HG03571 (cell line): ENCODE measurements around the gene ZNF14.
"Not testable (repeated sequence)": the region's sequence is repeated elsewhere in the genome, so short reads cannot be mapped to it uniquely, and the experiment has no call there.

ENCODE experiments used
- ATAC-seq: cut with Tn5 transposase; IDR thresholded peaks from one replicate; pipeline ENCODE4 v1.9.1; 2021; ENCODE audit not compliant: unreplicated experiment

The ZNF14 gene

DNA sequence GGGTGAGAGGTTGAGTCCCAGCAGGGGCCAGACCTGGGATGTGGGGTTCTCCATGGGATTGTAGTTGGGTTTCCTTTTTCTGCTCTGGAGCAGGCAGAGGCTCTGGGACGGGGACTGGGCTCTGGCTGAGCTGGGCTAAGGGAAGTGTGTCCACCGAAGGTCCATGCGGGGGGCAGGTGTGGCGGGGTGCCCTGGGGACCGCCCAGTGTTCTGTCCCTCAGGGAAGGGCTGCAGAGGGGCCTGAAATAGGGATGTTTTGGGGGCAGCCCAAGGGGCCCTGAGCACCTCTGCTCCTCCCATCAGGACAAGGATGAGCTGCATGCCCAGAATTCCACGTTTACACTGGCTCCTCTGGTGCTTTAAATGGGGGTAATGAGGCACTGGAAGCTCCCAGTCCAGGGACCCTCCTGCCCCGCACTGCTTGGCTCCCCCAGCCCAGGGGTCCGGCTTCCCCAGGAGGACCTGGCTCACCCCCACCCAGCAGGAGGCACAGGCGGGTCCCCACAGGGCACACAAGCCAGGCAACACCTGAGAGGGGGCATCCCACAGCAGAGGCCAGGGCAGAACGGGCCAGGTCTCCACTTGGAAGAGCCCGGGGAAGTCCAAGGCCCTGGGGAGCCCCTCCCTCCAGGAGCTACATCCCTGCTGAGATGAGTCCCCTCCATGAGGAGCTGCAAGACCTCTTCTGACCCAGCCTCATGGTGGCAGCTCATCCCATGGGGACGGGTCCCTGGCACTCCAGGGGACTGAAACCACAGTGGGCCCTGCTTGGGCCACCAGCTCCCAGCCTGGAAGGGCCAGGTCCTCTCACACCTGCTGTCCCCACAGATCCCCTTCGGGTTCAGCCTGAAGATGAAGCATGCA lies 14.7 kb upstream of the ZNF14 start:
- no peak for ATAC-seq

DNA sequence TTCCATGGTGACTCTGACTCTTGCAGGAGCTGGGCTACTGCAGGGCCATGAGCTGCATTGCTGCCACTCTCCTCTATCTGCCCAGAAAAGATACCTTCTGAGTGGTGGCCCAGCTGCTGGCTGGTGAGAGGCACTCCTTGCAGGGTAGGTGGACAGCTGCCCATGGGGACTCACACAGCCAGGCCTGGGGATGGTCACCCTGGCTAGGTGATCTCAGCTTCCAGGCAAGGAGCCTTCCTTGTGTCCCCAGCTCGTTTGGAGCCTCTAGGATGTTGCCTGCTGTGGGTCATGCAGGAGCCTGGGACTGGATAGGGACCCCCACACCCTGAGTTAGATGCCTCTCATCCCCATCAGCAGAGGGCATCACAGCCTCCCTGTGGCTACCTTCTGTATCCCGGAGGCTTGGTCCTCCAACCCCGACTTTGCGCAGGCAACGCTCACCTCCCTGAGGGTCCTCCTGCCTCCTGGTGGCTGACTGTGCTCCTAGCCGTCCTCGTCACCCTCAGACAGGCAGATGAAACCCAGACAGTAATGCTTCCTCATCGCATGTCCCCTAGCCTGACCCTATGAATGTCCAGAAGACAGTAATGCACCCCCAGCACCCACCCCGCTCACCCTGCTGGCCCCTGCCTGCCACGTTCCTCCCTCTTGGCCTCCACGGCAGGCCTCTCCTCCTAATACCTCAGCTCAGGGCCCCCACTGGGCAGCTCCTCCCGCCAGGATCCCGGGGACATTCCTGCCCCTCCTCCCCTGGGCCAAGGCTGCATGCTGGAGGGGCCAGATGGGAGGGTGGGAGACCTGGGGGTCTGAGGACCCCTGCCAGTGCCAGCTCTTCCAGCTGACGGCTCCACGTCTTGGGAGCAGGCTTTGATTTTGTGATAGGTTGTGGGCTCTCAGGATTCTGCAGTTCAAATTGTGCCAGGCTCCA lies 13.6 kb upstream of the ZNF14 start:
- ATAC-seq = no peak

DNA sequence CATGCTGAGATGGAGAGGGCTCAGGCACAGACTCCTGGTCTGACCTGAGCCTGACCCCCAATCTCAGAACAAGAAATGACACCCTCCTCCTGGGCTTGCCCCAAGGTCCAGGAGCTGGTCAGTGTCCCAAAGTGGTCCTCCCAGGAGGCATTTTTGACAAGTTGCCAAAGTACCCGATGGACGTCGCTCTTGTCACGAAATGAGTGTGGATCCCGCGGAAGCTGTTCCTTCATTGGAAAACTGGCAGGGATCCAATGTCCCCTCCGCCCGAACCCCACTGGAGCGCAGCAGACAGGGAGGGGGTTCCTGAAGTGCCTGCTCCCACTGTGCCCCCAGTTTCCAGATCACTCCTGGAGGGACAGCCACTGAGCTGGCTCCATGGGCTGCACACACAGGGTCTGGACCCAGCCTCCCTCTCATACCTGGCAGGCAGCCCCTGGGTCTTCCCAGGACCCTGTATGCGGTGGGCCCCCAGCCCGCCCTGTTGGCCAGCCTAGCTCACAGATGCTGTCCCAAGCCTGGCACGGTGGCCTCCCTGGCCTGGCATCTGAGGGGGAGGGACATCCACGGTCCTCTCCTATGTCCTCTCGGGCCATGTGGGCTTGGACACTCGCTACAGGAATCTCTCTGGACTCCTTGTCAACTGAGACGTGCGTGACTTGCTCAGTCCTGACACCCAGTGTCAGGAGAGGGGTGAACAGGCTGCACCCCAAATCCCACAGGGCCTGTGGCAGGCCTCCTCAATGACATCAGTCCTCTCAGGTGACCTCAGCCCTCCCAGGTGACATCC lies 12.8 kb upstream of the ZNF14 start:
- no peak for ATAC-seq

GRCh38 chr19:19744641-19745040 lies 11.7 kb upstream of the ZNF14 start:
- ATAC-seq = no peak

- not testable (repeated sequence) for ATAC-seq
Observed at GRCh38 chr19:19743921-19744320, 11.0 kb upstream of the ZNF14 start.

- no peak for ATAC-seq
Observed at GRCh38 chr19:19743176-19743575, 10.3 kb upstream of the ZNF14 start.

DNA sequence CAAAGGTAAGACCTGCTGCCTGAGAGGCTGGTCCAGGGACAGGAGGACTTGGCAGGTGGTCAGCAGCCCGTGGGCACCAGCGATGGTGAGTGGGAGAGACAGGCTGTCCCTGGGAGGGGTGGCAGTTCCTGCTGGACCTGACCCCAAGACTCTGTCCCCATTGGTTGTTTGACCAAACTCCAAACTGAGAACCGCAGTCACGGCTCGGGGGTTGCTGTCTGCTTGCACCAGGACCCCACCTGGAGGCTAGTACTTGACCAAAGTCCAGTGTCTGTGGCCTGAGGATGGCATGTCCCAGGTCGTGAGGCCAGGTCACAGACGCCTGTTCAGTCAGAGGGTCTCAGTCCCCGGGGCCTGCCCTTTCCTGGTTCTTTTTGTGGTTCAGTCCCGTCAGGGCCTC lies 9.9 kb upstream of the ZNF14 start:
- ATAC-seq = no peak

- no peak for ATAC-seq
Observed at GRCh38 chr19:19741184-19741583, 8.3 kb upstream of the ZNF14 start.

DNA sequence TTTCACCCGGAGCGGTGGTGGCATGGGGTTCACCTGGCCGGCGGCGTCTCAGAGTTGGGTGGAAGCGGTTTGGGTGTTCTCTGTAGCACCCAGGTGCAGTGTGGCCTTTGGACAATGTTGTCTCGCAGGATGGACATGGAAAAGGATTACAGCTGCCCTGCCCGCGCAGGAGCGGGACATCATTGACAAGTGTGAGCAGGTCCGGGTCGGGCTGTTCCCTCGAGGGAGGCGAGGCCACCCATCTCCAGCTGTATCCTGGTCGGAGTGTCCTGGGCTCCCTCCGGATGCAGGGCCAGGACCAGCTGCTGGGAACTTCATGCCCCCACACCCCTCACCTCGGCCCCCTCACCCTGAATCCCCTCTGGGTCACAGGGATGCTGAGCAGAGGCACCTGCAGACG lies 7.8 kb upstream of the ZNF14 start:
- ATAC-seq = no peak

- ATAC-seq = no peak
Observed at GRCh38 chr19:19738564-19738963, 5.7 kb upstream of the ZNF14 start.

DNA sequence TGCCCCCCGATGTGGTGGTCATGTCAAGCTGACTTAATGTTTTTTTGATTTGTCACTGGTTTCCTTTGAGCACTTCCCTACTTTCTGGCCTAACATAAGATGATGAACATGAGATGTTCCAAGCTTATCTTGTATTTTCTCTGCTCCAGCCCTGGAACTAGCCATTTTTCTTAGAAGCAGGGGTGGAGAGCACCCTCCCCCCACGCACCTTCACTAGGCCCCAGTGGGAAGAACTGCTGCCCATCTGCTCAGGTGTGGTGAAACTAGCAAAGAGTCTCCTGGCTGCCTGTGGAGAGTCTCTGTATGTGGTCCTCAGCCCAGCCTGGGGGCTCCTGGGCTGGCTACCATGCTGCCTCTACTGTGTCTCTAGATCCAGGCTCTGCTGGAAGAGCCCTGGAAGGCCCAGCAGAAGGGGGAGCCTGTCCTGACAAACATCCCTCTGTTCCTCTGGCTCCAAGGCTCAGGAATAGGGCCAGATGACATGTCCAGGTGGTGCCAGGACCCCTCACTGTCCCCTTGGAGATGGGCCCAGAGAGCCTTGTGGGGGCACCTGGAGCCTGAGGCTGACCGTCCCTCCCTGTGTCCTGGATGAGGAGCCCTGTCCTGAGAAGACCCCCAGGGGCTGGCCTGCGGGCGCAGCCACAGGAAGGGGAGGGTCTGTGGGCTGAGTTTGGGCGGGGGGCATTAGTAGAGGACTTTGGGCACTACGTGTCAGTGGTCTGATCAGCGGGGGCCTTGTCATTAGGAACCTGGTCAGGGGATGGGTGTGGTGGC lies 4.8 kb upstream of the ZNF14 start:
- ATAC-seq = no peak

GRCh38 chr19:19721896-19722295 lies 11.0 kb downstream of the ZNF14 start:
- ATAC-seq = no peak

- ATAC-seq = no peak
Observed at GRCh38 chr19:19719798-19720197, 13.1 kb downstream of the ZNF14 start.

DNA sequence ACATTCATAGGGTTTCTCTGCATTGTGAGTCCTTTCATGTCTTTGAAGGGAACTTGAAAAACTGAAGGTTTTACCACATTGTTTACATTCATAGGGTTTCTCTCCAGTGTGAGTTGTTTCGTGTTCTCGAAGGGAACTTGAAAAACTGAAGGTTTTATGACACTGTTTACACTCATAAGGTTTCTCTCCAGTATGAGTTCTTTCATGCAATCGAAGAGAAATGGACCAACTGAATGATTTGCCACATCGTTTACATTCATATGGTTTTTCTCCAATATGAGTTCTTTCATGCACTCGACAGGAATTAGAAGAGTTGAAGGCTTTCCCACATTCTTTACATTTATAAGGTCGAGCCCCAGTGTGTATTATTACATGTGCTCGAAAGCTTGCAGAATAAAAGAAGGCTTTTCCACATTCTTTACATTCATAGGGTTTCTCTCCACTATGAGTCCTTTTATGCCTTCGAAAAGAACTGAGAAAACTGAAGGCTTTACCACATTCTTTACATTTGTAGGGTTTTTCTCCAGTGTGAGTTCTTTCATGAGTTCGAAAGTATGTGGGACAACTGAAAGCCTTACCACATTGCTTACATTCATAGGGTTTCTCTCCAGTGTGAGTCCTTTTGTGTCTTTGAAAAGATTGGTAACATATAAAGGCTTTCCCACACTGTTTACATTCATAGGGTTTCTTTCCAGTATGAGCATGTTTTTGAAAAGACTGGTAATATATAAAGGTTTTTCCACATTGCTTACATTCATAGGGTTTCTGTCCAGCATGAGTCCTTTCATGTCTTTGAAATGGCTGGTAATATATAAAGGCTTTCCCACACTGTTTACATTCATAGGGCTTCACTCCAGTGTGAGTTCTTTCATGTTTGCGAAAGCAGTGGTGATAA lies 20.7 kb downstream of the ZNF14 start:
- ATAC-seq = no peak

- no peak for ATAC-seq
Observed at GRCh38 chr19:19711306-19711933, 21.5 kb downstream of the ZNF14 start.

DNA sequence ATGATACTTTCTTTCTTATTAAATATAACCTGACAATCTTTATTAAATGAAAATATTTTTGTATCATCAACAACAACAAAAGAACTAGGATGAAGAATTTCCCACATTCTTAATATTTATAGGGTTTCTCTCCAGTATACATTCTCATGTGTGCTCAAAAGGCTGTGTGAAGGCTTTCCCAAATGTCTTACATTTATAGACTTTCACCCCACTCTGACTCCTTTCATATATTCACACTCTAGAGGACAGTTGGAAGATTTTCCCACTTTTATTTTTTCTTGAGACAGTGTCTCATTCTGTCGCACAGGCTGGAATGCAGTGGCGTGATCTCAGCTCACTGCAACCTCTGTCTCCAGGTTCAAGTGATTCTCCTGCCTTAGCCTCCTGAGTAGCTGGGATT lies 22.4 kb downstream of the ZNF14 start:
- ATAC-seq = no peak

DNA sequence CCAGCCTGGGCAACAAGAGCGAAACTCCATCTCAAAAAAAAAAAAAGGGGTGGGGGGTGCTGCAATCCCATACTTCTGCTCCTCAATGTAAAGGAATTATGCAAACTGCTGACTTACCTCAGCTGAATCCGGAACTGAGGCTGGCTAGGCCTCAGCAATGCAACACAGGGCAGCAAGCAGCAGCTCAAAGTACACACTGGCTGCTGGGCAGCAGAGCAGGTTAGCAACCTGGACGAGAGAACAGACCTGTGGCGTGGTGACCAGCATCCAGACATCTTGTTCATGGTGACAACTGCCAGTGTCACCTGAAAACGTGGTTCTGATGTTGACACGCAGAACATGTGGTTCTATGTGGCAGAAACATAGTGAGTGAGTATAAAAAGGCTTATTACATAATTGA lies 28.1 kb downstream of the ZNF14 start:
- no peak for ATAC-seq

GRCh38 chr19:19700493-19700892 lies 32.4 kb downstream of the ZNF14 start:
- ATAC-seq = not testable (repeated sequence)

GRCh38 chr19:19697589-19697988 lies 35.3 kb downstream of the ZNF14 start:
- ATAC-seq = no peak
